ENCODE measurements around the gene WDR41.

WDR41 gene

GRCh38 chr5:77438071-77438470, 54.0 kb downstream of the WDR41 start:
- Histone ChIP-seq H3K36me3 (peaks cover 37 to 66% (median 54%) of the 10 kb centered on the region in 3 donors), H3K9me3 (no peaks in the 10 kb centered on the region), H3K4me3 (no peak overlapping the region), H3K27ac (no peak overlapping the region), H3K27me3 (no peaks in the 10 kb centered on the region), H3K4me1 (no peaks in the 10 kb centered on the region)
- no peak for DNase-seq
- TF ChIP-seq CTCF (IDR thresholded peaks at IDR 0.05), result no peak
- intact Hi-C loops (cut with DNase I; ENCODE audit: low total_unique reads), result loop anchor here (5.0 kb wide), 1 partner anchor 291 kb away; no protein-coding TSS in a partner anchor

DNA sequence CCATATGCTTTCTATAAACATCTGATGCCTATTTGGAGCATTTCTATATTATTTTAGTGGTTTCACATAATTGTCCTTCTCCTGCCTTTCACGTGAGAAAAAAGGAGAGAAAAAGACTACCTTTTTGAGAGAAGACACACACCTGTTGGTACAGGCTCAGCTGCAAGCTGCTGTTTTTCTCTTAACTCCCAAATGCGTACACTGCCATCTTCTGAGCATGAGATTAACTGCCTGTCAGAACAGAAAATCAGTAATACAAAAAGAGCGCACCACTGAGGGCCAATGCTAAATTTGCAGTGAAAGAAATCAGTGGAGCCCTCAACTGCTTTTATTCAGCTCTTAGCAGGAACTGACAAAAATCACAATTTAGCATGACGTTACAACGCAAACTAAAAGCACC, 54.9 kb downstream of the WDR41 start:
- Histone ChIP-seq H3K27ac (no peak overlapping the region), H3K4me3 (no peak overlapping the region), H3K36me3 (peaks cover 41 to 74% (median 60%) of the 10 kb centered on the region in 3 donors), H3K9me3 (no peaks in the 10 kb centered on the region), H3K4me1 (no peaks in the 10 kb centered on the region), H3K27me3 (no peaks in the 10 kb centered on the region)
- TF ChIP-seq CTCF (IDR thresholded peaks at IDR 0.05), result peak in 1 of 2 experiments; percentile 31
- intact Hi-C loops (cut with DNase I; ENCODE audit: low total_unique reads), result loop anchor here (5.0 kb wide), 1 partner anchor 290 kb away; no protein-coding TSS in a partner anchor
- no peak for DNase-seq

- intact Hi-C loops (cut with DNase I; ENCODE audit: low total_unique reads), result no loop called here
- DNase-seq, result no peak
- TF ChIP-seq CTCF (IDR thresholded peaks at IDR 0.05), result no peak
- H3K36me3 ChIP-seq, result peaks cover 35 to 58% (median 54%) of the 10 kb centered on the region in 3 donors
- no peaks in the 10 kb centered on the region for H3K27me3 ChIP-seq
- peaks cover 0 to 44% (median 18%) of the 10 kb centered on the region in 4 donors for H3K4me1 ChIP-seq
- no peaks in the 10 kb centered on the region for H3K9me3 ChIP-seq
- no peak overlapping the region for H3K4me3 ChIP-seq
- no peak overlapping the region for H3K27ac ChIP-seq
These were observed 60.4 kb downstream of the WDR41 start for GRCh38 chr5:77431719-77432118.

- no peak for DNase-seq
- peaks cover 31 to 58% (median 50%) of the 10 kb centered on the region in 3 donors for H3K36me3 ChIP-seq
- no peaks in the 10 kb centered on the region for H3K27me3 ChIP-seq
- no peak for TF ChIP-seq CTCF (IDR thresholded peaks at IDR 0.05)
- intact Hi-C loops (cut with DNase I; ENCODE audit: low total_unique reads), result no loop called here
- no peaks in the 10 kb centered on the region for H3K9me3 ChIP-seq
- peaks cover 0 to 48% (median 22%) of the 10 kb centered on the region in 4 donors for H3K4me1 ChIP-seq
- peak overlapping the region in 1 of 2 donors; percentile 15 for H3K27ac ChIP-seq
- no peak overlapping the region for H3K4me3 ChIP-seq
These were observed 60.8 kb downstream of the WDR41 start for GRCh38 chr5:77431286-77431685.

DNA sequence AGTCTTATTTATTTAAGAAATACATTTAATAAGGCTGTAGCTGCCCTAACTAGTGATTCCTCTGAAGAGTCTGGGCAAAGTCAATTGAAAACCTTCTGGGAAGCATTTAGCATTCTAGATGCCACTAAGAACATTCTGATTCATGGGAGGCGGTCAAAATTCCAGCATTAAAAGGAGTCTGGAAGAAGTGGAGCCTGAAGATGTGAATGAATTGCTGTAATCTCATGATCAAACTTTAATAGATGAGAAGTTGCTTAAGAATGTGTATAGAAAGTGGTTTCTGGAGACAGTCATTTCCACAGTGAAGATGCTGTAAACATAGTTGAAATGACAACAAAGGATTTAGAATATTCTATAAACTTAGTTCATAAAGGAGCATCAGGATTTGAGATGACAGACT, 61.4 kb downstream of the WDR41 start:
- H3K9me3 ChIP-seq, result no peaks in the 10 kb centered on the region
- no peak overlapping the region for H3K4me3 ChIP-seq
- H3K27me3 ChIP-seq, result no peaks in the 10 kb centered on the region
- TF ChIP-seq CTCF (IDR thresholded peaks at IDR 0.05), result no peak
- DNase-seq, result no peak
- peaks cover 30 to 53% (median 45%) of the 10 kb centered on the region in 3 donors for H3K36me3 ChIP-seq
- peak overlapping the region in 1 of 2 donors; percentile 15 for H3K27ac ChIP-seq
- H3K4me1 ChIP-seq, result peaks cover 0 to 54% (median 26%) of the 10 kb centered on the region in 4 donors
- intact Hi-C loops (cut with DNase I; ENCODE audit: low total_unique reads), result no loop called here

- Histone ChIP-seq H3K27ac (peak overlapping the region; percentile 61 to 64), H3K4me1 (peaks cover 0 to 71% (median 27%) of the 10 kb centered on the region in 4 donors), H3K4me3 (no peak overlapping the region), H3K27me3 (no peaks in the 10 kb centered on the region), H3K36me3 (peaks cover 27 to 31% (median 30%) of the 10 kb centered on the region in 3 donors), H3K9me3 (no peaks in the 10 kb centered on the region)
- no peak for TF ChIP-seq CTCF (IDR thresholded peaks at IDR 0.05)
- no peak for DNase-seq
- intact Hi-C loops (cut with DNase I; ENCODE audit: low total_unique reads), result loop anchor here (10.0 kb wide), 1 partner anchor 64 kb away; no protein-coding TSS in a partner anchor
These were observed 63.6 kb downstream of the WDR41 start for GRCh38 chr5:77428526-77428925.
